Gastroesophageal sphincter (tissue), 3 donors: ENCODE measurements around the gene PATJ.

Experiments used
- POLR2A ChIP-seq, 2 donors: fragments of 450-650 bp; IDR thresholded peaks; one replicate each; pipeline ENCODE4 v1.6.1; 2017; ENCODE audit warnings: antibody characterized with exemption in 2 of 2, mild to moderate bottlenecking in 2 of 2, moderate library complexity in 1 of 2
- POLR2AphosphoS5 ChIP-seq: sonication (generic); formaldehyde crosslinking; IDR thresholded peaks from one replicate; pipeline ENCODE4 v1.6.1; 2017; ENCODE audit warnings: antibody characterized with exemption
- TF ChIP-seq, protein P1 (sequence below), 4 experiments: fragments of 200-600 bp in 2 of 4; fragments of 450-650 bp in 2 of 4; sonication (generic) in 1 of 4; IDR thresholded peaks; one replicate each; pipeline ENCODE4 v1.5.1; 2017 to 2019; ENCODE audit warnings: antibody characterized with exemption in 4 of 4, mild to moderate bottlenecking in 2 of 4, moderate library complexity in 2 of 4

DNA sequence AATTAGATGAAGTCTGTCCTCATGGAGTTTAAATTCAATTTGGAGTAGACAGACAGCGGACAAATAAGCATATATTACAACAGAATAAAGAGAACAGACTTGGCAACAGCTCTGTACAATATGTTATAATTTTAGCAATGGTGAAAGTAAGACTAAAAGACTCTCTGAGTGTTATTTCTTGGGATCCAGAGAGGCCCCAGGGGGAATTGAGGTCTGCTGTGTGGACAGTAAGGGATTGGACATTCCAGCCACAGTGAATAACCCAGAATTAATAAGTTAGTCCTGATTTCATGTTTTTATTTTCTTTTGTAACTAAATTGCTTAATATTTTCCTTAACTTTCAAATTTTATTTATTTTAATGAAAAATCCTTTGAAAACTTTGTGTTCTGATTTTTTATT is 101.7 kb downstream of the PATJ start:
- TF ChIP-seq POLR2A (IDR thresholded peaks at IDR 0.05) (no peak), POLR2AphosphoS5 (no peak)
- TF ChIP-seq, protein P1, sequence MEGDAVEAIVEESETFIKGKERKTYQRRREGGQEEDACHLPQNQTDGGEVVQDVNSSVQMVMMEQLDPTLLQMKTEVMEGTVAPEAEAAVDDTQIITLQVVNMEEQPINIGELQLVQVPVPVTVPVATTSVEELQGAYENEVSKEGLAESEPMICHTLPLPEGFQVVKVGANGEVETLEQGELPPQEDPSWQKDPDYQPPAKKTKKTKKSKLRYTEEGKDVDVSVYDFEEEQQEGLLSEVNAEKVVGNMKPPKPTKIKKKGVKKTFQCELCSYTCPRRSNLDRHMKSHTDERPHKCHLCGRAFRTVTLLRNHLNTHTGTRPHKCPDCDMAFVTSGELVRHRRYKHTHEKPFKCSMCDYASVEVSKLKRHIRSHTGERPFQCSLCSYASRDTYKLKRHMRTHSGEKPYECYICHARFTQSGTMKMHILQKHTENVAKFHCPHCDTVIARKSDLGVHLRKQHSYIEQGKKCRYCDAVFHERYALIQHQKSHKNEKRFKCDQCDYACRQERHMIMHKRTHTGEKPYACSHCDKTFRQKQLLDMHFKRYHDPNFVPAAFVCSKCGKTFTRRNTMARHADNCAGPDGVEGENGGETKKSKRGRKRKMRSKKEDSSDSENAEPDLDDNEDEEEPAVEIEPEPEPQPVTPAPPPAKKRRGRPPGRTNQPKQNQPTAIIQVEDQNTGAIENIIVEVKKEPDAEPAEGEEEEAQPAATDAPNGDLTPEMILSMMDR (IDR thresholded peaks at IDR 0.05), result no peak
